ENCODE results near the gene ACAP3. TPM values are rescaled to one million over a fixed set of nuclear protein-coding genes. Genes with fewer than 3 reads are reported as not detected.

ACAP3 gene
- total and polyA plus RNA-seq, 4 donors = 58.7 to 265 (median 146) TPM

- WGBS (ENCODE audit: insufficient coverage) = 81% methylated on average over 15 of the region's 15 CpGs
- H3K27ac ChIP-seq (ENCODE audit: low read depth, low read length) = no peak overlapping the region
These were observed 37.1 kb upstream of the ACAP3 start for GRCh38 chr1:1344655-1345361.

GRCh38 chr1:1343811-1344421 is 36.2 kb upstream of the ACAP3 start:
- Histone ChIP-seq H3K4me3 (ENCODE audit: low read depth, low read length) (no peak overlapping the region), H3K9me3 (ENCODE audit: control insufficient read depth, insufficient read depth, low read length) (no peaks in the 10 kb centered on the region), H3K4me1 (ENCODE audit: control insufficient read depth, insufficient read depth, low read length) (peaks cover 34% of the 10 kb centered on the region), H3K27ac (ENCODE audit: low read depth, low read length) (no peak overlapping the region), H3K36me3 (ENCODE audit: control insufficient read depth, insufficient read depth, low read length) (peaks cover 90% of the 10 kb centered on the region), H3K27me3 (ENCODE audit: control insufficient read depth, insufficient read depth, low read length) (no peaks in the 10 kb centered on the region)
- WGBS (ENCODE audit: insufficient coverage) = 91% methylated on average over 24 of the region's 24 CpGs
- DNase-seq (ENCODE audit: low read depth in 4 of 6, low spot score in 6 of 6) = no peak

More at GRCh38 chr1:1344655-1345361, 37.1 kb upstream of the ACAP3 start:
- no peak for DNase-seq (ENCODE audit: low read depth in 4 of 6, low spot score in 6 of 6)
- Histone ChIP-seq H3K27me3 (ENCODE audit: control insufficient read depth, insufficient read depth, low read length) (no peaks in the 10 kb centered on the region), H3K9me3 (ENCODE audit: control insufficient read depth, insufficient read depth, low read length) (no peaks in the 10 kb centered on the region), H3K4me1 (ENCODE audit: control insufficient read depth, insufficient read depth, low read length) (peaks cover 34% of the 10 kb centered on the region), H3K36me3 (ENCODE audit: control insufficient read depth, insufficient read depth, low read length) (peaks cover 81% of the 10 kb centered on the region), H3K4me3 (ENCODE audit: low read depth, low read length) (no peak overlapping the region)

- no peaks in the 10 kb centered on the region for H3K27me3 ChIP-seq (ENCODE audit: control insufficient read depth, insufficient read depth, low read length)
- DNase-seq (ENCODE audit: low read depth in 4 of 6, low spot score in 6 of 6) = no peak
- H3K9me3 ChIP-seq (ENCODE audit: control insufficient read depth, insufficient read depth, low read length) = no peaks in the 10 kb centered on the region
- H3K4me1 ChIP-seq (ENCODE audit: control insufficient read depth, insufficient read depth, low read length) = peaks cover 26% of the 10 kb centered on the region
- H3K27ac ChIP-seq (ENCODE audit: low read depth, low read length) = no peak overlapping the region
- peaks cover 100% of the 10 kb centered on the region for H3K36me3 ChIP-seq (ENCODE audit: control insufficient read depth, insufficient read depth, low read length)
- WGBS (ENCODE audit: insufficient coverage) = 74% methylated on average over 12 of the region's 18 CpGs
- no peak overlapping the region for H3K4me3 ChIP-seq (ENCODE audit: low read depth, low read length)
These were observed 34.9 kb upstream of the ACAP3 start for GRCh38 chr1:1342584-1343115.

- no peak for DNase-seq (ENCODE audit: low read depth in 4 of 6, low spot score in 6 of 6)
- H3K4me1 ChIP-seq (ENCODE audit: control insufficient read depth, insufficient read depth, low read length) = peaks cover 21% of the 10 kb centered on the region
- H3K27ac ChIP-seq (ENCODE audit: low read depth, low read length) = no peak overlapping the region
- no peak overlapping the region for H3K4me3 ChIP-seq (ENCODE audit: low read depth, low read length)
- H3K36me3 ChIP-seq (ENCODE audit: control insufficient read depth, insufficient read depth, low read length) = peaks cover 100% of the 10 kb centered on the region
- no peaks in the 10 kb centered on the region for H3K9me3 ChIP-seq (ENCODE audit: control insufficient read depth, insufficient read depth, low read length)
- WGBS (ENCODE audit: insufficient coverage) = 96% methylated on average over 23 of the region's 28 CpGs
- no peaks in the 10 kb centered on the region for H3K27me3 ChIP-seq (ENCODE audit: control insufficient read depth, insufficient read depth, low read length)
These were observed 34.4 kb upstream of the ACAP3 start for GRCh38 chr1:1342061-1342562.

- H3K36me3 ChIP-seq (ENCODE audit: control insufficient read depth, insufficient read depth, low read length) = peaks cover 100% of the 10 kb centered on the region
- H3K9me3 ChIP-seq (ENCODE audit: control insufficient read depth, insufficient read depth, low read length) = no peaks in the 10 kb centered on the region
- peaks cover 15% of the 10 kb centered on the region for H3K4me1 ChIP-seq (ENCODE audit: control insufficient read depth, insufficient read depth, low read length)
- H3K27me3 ChIP-seq (ENCODE audit: control insufficient read depth, insufficient read depth, low read length) = no peaks in the 10 kb centered on the region
- no peak for DNase-seq (ENCODE audit: low read depth in 4 of 6, low spot score in 6 of 6)
- H3K4me3 ChIP-seq (ENCODE audit: low read depth, low read length) = no peak overlapping the region
- 95% methylated on average over 17 of the region's 17 CpGs for WGBS (ENCODE audit: insufficient coverage)
- no peak overlapping the region for H3K27ac ChIP-seq (ENCODE audit: low read depth, low read length)
These were observed 33.9 kb upstream of the ACAP3 start for GRCh38 chr1:1341549-1342021.

GRCh38 chr1:1340791-1341548 is 33.2 kb upstream of the ACAP3 start:
- H3K27me3 ChIP-seq (ENCODE audit: control insufficient read depth, insufficient read depth, low read length) = no peaks in the 10 kb centered on the region
- 93% methylated on average over 36 of the region's 36 CpGs for WGBS (ENCODE audit: insufficient coverage)
- no peak overlapping the region for H3K4me3 ChIP-seq (ENCODE audit: low read depth, low read length)
- no peak overlapping the region for H3K27ac ChIP-seq (ENCODE audit: low read depth, low read length)
- no peak for DNase-seq (ENCODE audit: low read depth in 4 of 6, low spot score in 6 of 6)
- H3K4me1 ChIP-seq (ENCODE audit: control insufficient read depth, insufficient read depth, low read length) = peaks cover 9% of the 10 kb centered on the region
- H3K36me3 ChIP-seq (ENCODE audit: control insufficient read depth, insufficient read depth, low read length) = peaks cover 100% of the 10 kb centered on the region
- no peaks in the 10 kb centered on the region for H3K9me3 ChIP-seq (ENCODE audit: control insufficient read depth, insufficient read depth, low read length)

- Histone ChIP-seq H3K4me1 (ENCODE audit: control insufficient read depth, insufficient read depth, low read length) (peaks cover 1% of the 10 kb centered on the region), H3K27ac (ENCODE audit: low read depth, low read length) (no peak overlapping the region), H3K9me3 (ENCODE audit: control insufficient read depth, insufficient read depth, low read length) (no peaks in the 10 kb centered on the region), H3K27me3 (ENCODE audit: control insufficient read depth, insufficient read depth, low read length) (no peaks in the 10 kb centered on the region), H3K36me3 (ENCODE audit: control insufficient read depth, insufficient read depth, low read length) (peaks cover 100% of the 10 kb centered on the region), H3K4me3 (ENCODE audit: low read depth, low read length) (no peak overlapping the region)
- DNase-seq (ENCODE audit: low read depth in 4 of 6, low spot score in 6 of 6) = no peak
- WGBS (ENCODE audit: insufficient coverage) = 90% methylated on average over 23 of the region's 23 CpGs
These were observed 32.5 kb upstream of the ACAP3 start for GRCh38 chr1:1340185-1340584.

GRCh38 chr1:1338278-1338677 is 30.5 kb upstream of the ACAP3 start:
- H3K4me3 ChIP-seq (ENCODE audit: low read depth, low read length) = no peak overlapping the region
- no peaks in the 10 kb centered on the region for H3K9me3 ChIP-seq (ENCODE audit: control insufficient read depth, insufficient read depth, low read length)
- no peaks in the 10 kb centered on the region for H3K4me1 ChIP-seq (ENCODE audit: control insufficient read depth, insufficient read depth, low read length)
- no peaks in the 10 kb centered on the region for H3K27me3 ChIP-seq (ENCODE audit: control insufficient read depth, insufficient read depth, low read length)
- DNase-seq (ENCODE audit: low read depth in 4 of 6, low spot score in 6 of 6) = no peak
- H3K36me3 ChIP-seq (ENCODE audit: control insufficient read depth, insufficient read depth, low read length) = peaks cover 100% of the 10 kb centered on the region
- 92% methylated on average over 36 of the region's 36 CpGs for WGBS (ENCODE audit: insufficient coverage)
- H3K27ac ChIP-seq (ENCODE audit: low read depth, low read length) = no peak overlapping the region

- no peak for DNase-seq (ENCODE audit: low read depth in 4 of 6, low spot score in 6 of 6)
- no peak overlapping the region for H3K27ac ChIP-seq (ENCODE audit: low read depth, low read length)
- no peaks in the 10 kb centered on the region for H3K27me3 ChIP-seq (ENCODE audit: control insufficient read depth, insufficient read depth, low read length)
- H3K4me1 ChIP-seq (ENCODE audit: control insufficient read depth, insufficient read depth, low read length) = no peaks in the 10 kb centered on the region
- H3K36me3 ChIP-seq (ENCODE audit: control insufficient read depth, insufficient read depth, low read length) = peaks cover 100% of the 10 kb centered on the region
- H3K9me3 ChIP-seq (ENCODE audit: control insufficient read depth, insufficient read depth, low read length) = no peaks in the 10 kb centered on the region
- H3K4me3 ChIP-seq (ENCODE audit: low read depth, low read length) = no peak overlapping the region
- 84% methylated on average over 18 of the region's 18 CpGs for WGBS (ENCODE audit: insufficient coverage)
These were observed 30.0 kb upstream of the ACAP3 start for GRCh38 chr1:1337793-1338147.

All from spinal cord (tissue), 10 donors.